Small intestine (tissue), 7 donors: Measurements from ENCODE around the gene NOTCH1. TPM values are rescaled to one million over a fixed set of nuclear protein-coding genes. Genes with fewer than 3 reads are reported as not detected.

Experiments
- DNase-seq, 2 donors: peaks; one replicate each; pipeline versions ENCODE4 v3.0.0 to v3.0.0-alpha.2; 2013
- FAIRE-seq: peaks from 2 replicates; lab custom pipeline; 2012; peaks lifted over from hg19 to GRCh38; lab: Jason Lieb, UNC
- H3K27ac ChIP-seq, 3 donors: one replicate each; pipeline ENCODE4 v1.5.1; 2013; ENCODE audit warnings: low read length in 2 of 3, mild to moderate bottlenecking in 2 of 3, control low read depth in 1 of 3, inconsistent platforms in 1 of 3, low read depth in 1 of 3, moderate library complexity in 1 of 3
- H3K27me3 ChIP-seq, 3 donors: one replicate each; pipeline ENCODE4 v1.6.1; 2013; ENCODE audit warnings: low read length in 3 of 3, inconsistent platforms in 1 of 3; ENCODE audit not compliant: control insufficient read depth in 3 of 3, insufficient read depth in 3 of 3
- H3K36me3 ChIP-seq, 3 donors: one replicate each; pipeline ENCODE4 v1.6.1; 2013; ENCODE audit warnings: low read length in 3 of 3, inconsistent platforms in 1 of 3, low read depth in 1 of 3, mild to moderate bottlenecking in 1 of 3, moderate library complexity in 1 of 3; ENCODE audit not compliant: control insufficient read depth in 3 of 3, insufficient read depth in 2 of 3
- H3K4me1 ChIP-seq, 3 donors: one replicate each; pipeline ENCODE4 v1.6.1; 2013; ENCODE audit warnings: low read length in 2 of 3, inconsistent platforms in 1 of 3, low read depth in 1 of 3, mild to moderate bottlenecking in 1 of 3, moderate library complexity in 1 of 3; ENCODE audit not compliant: control insufficient read depth in 3 of 3, insufficient read depth in 2 of 3
- H3K4me3 ChIP-seq, 3 donors: one replicate each; pipeline ENCODE4 v1.5.1; 2013; ENCODE audit warnings: low read length in 3 of 3, control low read depth in 1 of 3, inconsistent platforms in 1 of 3, low read depth in 1 of 3, mild to moderate bottlenecking in 1 of 3, moderate library complexity in 1 of 3
- H3K9me3 ChIP-seq, 2 donors: one replicate each; pipeline ENCODE4 v1.6.1; 2013; ENCODE audit warnings: low read depth in 1 of 2, low read length in 1 of 2; ENCODE audit not compliant: control insufficient read depth in 2 of 2, insufficient read depth in 1 of 2
- WGBS, 3 donors: extraction: QIAGEN DNeasy Blood & Tissue Kit; methylation state at CpG; one replicate each; pipeline ENCODE4 v1.1.7; 2013; 5-methylcytosine and 5-hydroxymethylcytosine counted together
- polyA plus RNA-seq, 4 donors: library from polyadenylated mRNA; stranded (reverse) in 3 of 4; unstranded in 1 of 4; fragments of 200-250 nt in 3 of 4; fragments of 120-200 nt in 1 of 4; gene quantifications; one replicate each; pipeline versions ENCODE4 v1.2.1 to v1.2.3, GENCODE V29; 2013
- donor health status: healthy with polysubstance abuse.
- donor health status: control.
- donor health status: control.
- donor health status: Bipolar disorder and iron deficiency.
- donor health status: healthy.

Gene NOTCH1
- polyA plus RNA-seq, 4 donors = 1.8 to 19.8 (median 7.3) TPM

- Histone ChIP-seq H3K4me1 (peaks cover 0 to 40% (median 13%) of the 10 kb centered on the region in 3 donors), H3K9me3 (no peaks in the 10 kb centered on the region), H3K27ac (no peak overlapping the region), H3K27me3 (peaks cover 0 to 9% (median 0%) of the 10 kb centered on the region in 3 donors), H3K4me3 (peak overlapping the region in 1 of 3 donors; percentile 11), H3K36me3 (peaks cover 0 to under 1% (median 0%) of the 10 kb centered on the region in 3 donors)
- FAIRE-seq = no peak
- no peak for DNase-seq
- WGBS, 3 donors = 85 to 90% (median 87%) methylated on average over 24 to 29 of the region's 29 CpGs
Measured at GRCh38 chr9:136549010-136549980, 3.4 kb upstream of the NOTCH1 start.

GRCh38 chr9:136547508-136548215, 1.8 kb upstream of the NOTCH1 start:
- H3K4me1 ChIP-seq = peaks cover 3 to 50% (median 18%) of the 10 kb centered on the region in 3 donors
- WGBS, 3 donors = 67 to 75% (median 69%) methylated on average over 24 to 25 of the region's 25 CpGs
- H3K36me3 ChIP-seq = peaks cover 0 to 16% (median 0%) of the 10 kb centered on the region in 3 donors
- H3K9me3 ChIP-seq = no peaks in the 10 kb centered on the region
- DNase-seq (no peak), FAIRE-seq (no peak)
- peak overlapping the region in 2 of 3 donors; percentile 55 to 93 for H3K27ac ChIP-seq
- peaks cover 0 to 11% (median 0%) of the 10 kb centered on the region in 3 donors for H3K27me3 ChIP-seq
- no peak overlapping the region for H3K4me3 ChIP-seq

DNA sequence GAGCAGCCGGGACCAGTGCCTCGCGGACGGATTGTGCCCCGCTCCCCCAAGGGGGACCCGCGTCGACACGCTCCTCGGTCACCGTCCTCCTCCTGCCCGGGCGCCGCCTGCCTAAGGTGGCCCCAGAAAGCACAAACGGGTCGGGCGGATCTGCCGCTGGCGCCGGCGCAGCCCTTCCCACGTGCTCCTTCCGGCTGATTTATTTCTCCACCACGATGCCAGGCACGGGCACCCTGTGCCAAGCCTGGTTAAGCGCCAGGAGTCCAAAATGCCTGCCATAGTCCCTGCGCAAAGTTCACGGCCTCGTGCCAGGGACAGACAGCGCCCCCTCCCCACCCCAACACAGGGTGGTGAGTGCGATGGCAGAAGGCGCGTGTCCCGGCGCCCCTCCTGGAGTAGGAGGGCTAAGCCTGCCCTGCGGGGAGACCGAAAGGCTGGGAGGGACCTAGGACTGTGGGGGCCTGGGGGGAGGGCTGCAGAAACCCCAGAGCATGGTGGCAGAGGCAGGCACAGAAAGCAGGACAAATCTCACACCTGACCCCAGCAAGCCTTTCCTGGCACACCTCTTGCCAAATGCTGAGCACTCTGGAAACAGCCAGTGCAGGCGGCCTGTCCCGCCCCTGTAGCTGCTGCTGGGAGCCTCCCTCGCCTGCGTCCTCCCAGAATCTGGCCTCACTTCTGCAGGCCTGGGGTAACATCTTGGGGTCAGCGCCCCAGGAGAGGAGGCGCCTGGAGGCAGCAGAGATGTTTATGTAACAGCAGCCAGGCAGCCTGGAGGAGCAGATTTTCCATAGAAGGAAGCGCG, 1.1 kb upstream of the NOTCH1 start:
- peak overlapping the region; percentile 84 to 93 (median 86) for H3K27ac ChIP-seq
- WGBS, 3 donors = 4 to 8% (median 7%) methylated on average over 39 to 45 of the region's 45 CpGs
- H3K9me3 ChIP-seq = no peaks in the 10 kb centered on the region
- H3K4me3 ChIP-seq = peak overlapping the region; percentile 43 to 75 (median 52)
- FAIRE-seq (no peak), DNase-seq (peak; percentile 74 to 75)
- H3K27me3 ChIP-seq = peaks cover 0 to 11% (median 0%) of the 10 kb centered on the region in 3 donors
- peaks cover 0 to 22% (median under 1%) of the 10 kb centered on the region in 3 donors for H3K36me3 ChIP-seq
- peaks cover 3 to 50% (median 21%) of the 10 kb centered on the region in 3 donors for H3K4me1 ChIP-seq

GRCh38 chr9:136545692-136545964, 220 bp downstream of the NOTCH1 start:
- peaks cover 0 to 35% (median 2%) of the 10 kb centered on the region in 3 donors for H3K36me3 ChIP-seq
- WGBS, 3 donors = 1% methylated on average over 18 to 41 of the region's 41 CpGs
- H3K4me3 ChIP-seq = peak overlapping the region; percentile 75 to 91 (median 84)
- no peaks in the 10 kb centered on the region for H3K9me3 ChIP-seq
- no peak for DNase-seq
- peak overlapping the region in 2 of 3 donors; percentile 88 to 91 for H3K27ac ChIP-seq
- no peak for FAIRE-seq
- peaks cover 3 to 40% (median 12%) of the 10 kb centered on the region in 3 donors for H3K4me1 ChIP-seq
- H3K27me3 ChIP-seq = peaks cover 0 to 11% (median 0%) of the 10 kb centered on the region in 3 donors

- peaks cover 3 to 35% (median 10%) of the 10 kb centered on the region in 3 donors for H3K4me1 ChIP-seq
- no peaks in the 10 kb centered on the region for H3K9me3 ChIP-seq
- peak overlapping the region; percentile 58 to 91 (median 88) for H3K27ac ChIP-seq
- WGBS, 3 donors = 0 to 1% (median 1%) methylated on average over 65 to 82 of the region's 82 CpGs
- H3K27me3 ChIP-seq = peaks cover 0 to 11% (median 0%) of the 10 kb centered on the region in 3 donors
- peak overlapping the region; percentile 75 to 91 (median 84) for H3K4me3 ChIP-seq
- H3K36me3 ChIP-seq = peaks cover 0 to 40% (median 2%) of the 10 kb centered on the region in 3 donors
- DNase-seq (peak in 1 of 2 donors; percentile 68), FAIRE-seq (no peak)
Measured at GRCh38 chr9:136544964-136545691, 720 bp downstream of the NOTCH1 start.

DNA sequence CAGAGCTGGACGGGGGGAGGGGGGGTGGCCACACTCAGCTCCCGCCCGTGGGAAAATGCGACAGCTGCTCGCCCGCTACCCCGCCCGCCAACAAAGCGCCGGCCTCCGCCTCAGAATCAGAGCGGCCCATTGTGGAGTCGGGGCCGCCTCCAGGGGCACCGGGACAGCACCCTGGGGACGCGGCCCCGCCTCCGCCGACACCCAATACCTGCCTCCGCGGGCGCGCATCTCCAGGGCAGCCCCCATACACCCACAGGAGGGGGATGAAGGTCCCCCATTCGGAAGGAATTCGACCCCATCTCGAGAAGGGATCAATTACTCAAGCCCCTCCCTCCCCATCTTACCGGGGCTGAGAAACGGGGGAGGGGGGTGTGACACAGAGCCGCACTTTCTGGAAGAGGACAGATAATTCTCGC, 1.3 kb downstream of the NOTCH1 start:
- Histone ChIP-seq H3K4me1 (peaks cover 3 to 35% (median 10%) of the 10 kb centered on the region in 3 donors), H3K27ac (peak overlapping the region; percentile 58 to 91 (median 88)), H3K36me3 (peaks cover 0 to 46% (median 2%) of the 10 kb centered on the region in 3 donors), H3K9me3 (no peaks in the 10 kb centered on the region), H3K27me3 (peaks cover 0 to 11% (median 0%) of the 10 kb centered on the region in 3 donors), H3K4me3 (peak overlapping the region; percentile 75 to 91 (median 84))
- DNase-seq = peak; percentile 59 to 75
- FAIRE-seq = no peak
- WGBS, 3 donors = 0% methylated on average over 28 to 31 of the region's 31 CpGs

- peaks cover 0 to 11% (median 0%) of the 10 kb centered on the region in 3 donors for H3K27me3 ChIP-seq
- peak overlapping the region; percentile 75 to 91 (median 84) for H3K4me3 ChIP-seq
- no peaks in the 10 kb centered on the region for H3K9me3 ChIP-seq
- 7 to 31% (median 29%) methylated on average over 28 to 31 of the region's 31 CpGs for WGBS, 3 donors
- H3K27ac ChIP-seq = peak overlapping the region; percentile 58 to 91 (median 88)
- FAIRE-seq (no peak), DNase-seq (peak; percentile 76 to 78)
- peaks cover 3 to 35% (median 10%) of the 10 kb centered on the region in 3 donors for H3K4me1 ChIP-seq
- peaks cover 0 to 50% (median 2%) of the 10 kb centered on the region in 3 donors for H3K36me3 ChIP-seq
Measured at GRCh38 chr9:136543830-136544547, 1.9 kb downstream of the NOTCH1 start.
